ENCODE results near the gene ACVR1B. TPM values are rescaled to one million over a fixed set of nuclear protein-coding genes. Genes with fewer than 3 reads are reported as not detected.

Gene ACVR1B
- total and polyA plus RNA-seq, 4 donors = 4.0 to 21.9 (median 12.0) TPM

GRCh38 chr12:52013626-52014310 lies 62.3 kb downstream of the ACVR1B start:
- Histone ChIP-seq H3K4me1 (ENCODE audit: control insufficient read depth in 4 of 4, insufficient read depth in 4 of 4, low read length in 3 of 4) (peaks cover 0 to 4% (median 2%) of the 10 kb centered on the region in 4 donors), H3K4me3 (ENCODE audit: low read depth in 1 of 3, low read length in 3 of 3) (no peak overlapping the region), H3K27ac (ENCODE audit: low read depth in 1 of 2, low read length in 2 of 2) (no peak overlapping the region), H3K9me3 (ENCODE audit: control insufficient read depth in 4 of 4, low read length in 3 of 4) (no peaks in the 10 kb centered on the region), H3K36me3 (ENCODE audit: control insufficient read depth in 4 of 4, insufficient read depth in 3 of 4, low read depth in 1 of 4, low read length in 3 of 4) (peaks cover 0 to 2% (median 0%) of the 10 kb centered on the region in 4 donors), H3K27me3 (ENCODE audit: control insufficient read depth in 4 of 4, insufficient read depth in 4 of 4, low read length in 3 of 4) (no peaks in the 10 kb centered on the region), H3K9ac (ENCODE audit: low read depth in 1 of 2, low read length in 2 of 2) (no peak overlapping the region)
- DNase-seq (ENCODE audit: low spot score) = no peak
- 89% methylated on average over 16 of the region's 16 CpGs for WGBS
- TF ChIP-seq ATF3 (IDR thresholded peaks at IDR 0.05) (no peak), RXRA (IDR thresholded peaks at IDR 0.05) (no peak), FOXA2 (IDR thresholded peaks at IDR 0.05) (no peak), HNF4G (IDR thresholded peaks at IDR 0.05) (no peak), REST (IDR thresholded peaks at IDR 0.05) (no peak), HNF4A (conservative IDR thresholded peaks at IDR 0.05) (no peak), YY1 (IDR thresholded peaks at IDR 0.05) (no peak), CTCF (IDR thresholded peaks at IDR 0.05; ENCODE audit: low read depth, low read length, missing input control) (no peak)

GRCh38 chr12:52014567-52015530 lies 63.4 kb downstream of the ACVR1B start:
- H3K27me3 ChIP-seq (ENCODE audit: control insufficient read depth in 4 of 4, insufficient read depth in 4 of 4, low read length in 3 of 4) = no peaks in the 10 kb centered on the region
- no peak overlapping the region for H3K9ac ChIP-seq (ENCODE audit: low read depth in 1 of 2, low read length in 2 of 2)
- H3K36me3 ChIP-seq (ENCODE audit: control insufficient read depth in 4 of 4, insufficient read depth in 3 of 4, low read depth in 1 of 4, low read length in 3 of 4) = peaks cover 0 to 2% (median 0%) of the 10 kb centered on the region in 4 donors
- H3K4me1 ChIP-seq (ENCODE audit: control insufficient read depth in 4 of 4, insufficient read depth in 4 of 4, low read length in 3 of 4) = peaks cover 0 to 4% (median 2%) of the 10 kb centered on the region in 4 donors
- no peak overlapping the region for H3K27ac ChIP-seq (ENCODE audit: low read depth in 1 of 2, low read length in 2 of 2)
- 51% methylated on average over 93 of the region's 93 CpGs for WGBS
- no peak for DNase-seq (ENCODE audit: low spot score)
- peak overlapping the region in 1 of 3 donors; percentile 12 for H3K4me3 ChIP-seq (ENCODE audit: low read depth in 1 of 3, low read length in 3 of 3)
- no peaks in the 10 kb centered on the region for H3K9me3 ChIP-seq (ENCODE audit: control insufficient read depth in 4 of 4, low read length in 3 of 4)
- TF ChIP-seq EGR1 (IDR thresholded peaks at IDR 0.05; ENCODE audit: low read depth in 2 of 2) (no peak), RAD21 (IDR thresholded peaks at IDR 0.05) (no peak), JUND (IDR thresholded peaks at IDR 0.05) (no peak), SP1 (IDR thresholded peaks at IDR 0.05) (no peak), FOXA2 (IDR thresholded peaks at IDR 0.05) (no peak), CTCF (IDR thresholded peaks at IDR 0.05; ENCODE audit: low read depth, low read length, missing input control) (no peak), RXRA (IDR thresholded peaks at IDR 0.05) (no peak), ZBTB33 (IDR thresholded peaks at IDR 0.05) (no peak), FOXA1 (IDR thresholded peaks at IDR 0.05) (no peak), TAF1 (conservative IDR thresholded peaks at IDR 0.05) (no peak), HNF4A (conservative IDR thresholded peaks at IDR 0.05) (no peak)

All from liver (tissue), 9 donors.